T-helper 2 cell treated with Interferon-gamma antibody and Interleukin-4, amounts not matched to agents 5 μg/mL and 100 μg/mL, for 36 hours (primary cell): ENCODE data around the gene PPP1R3C.

Experiments
- DNase-seq: peaks from one replicate; pipeline ENCODE4 v3.0.0; 2021; ENCODE audit warnings: low spot score
- H3K27ac Mint-ChIP-seq: one replicate; pipeline ENCODE4 v1.8.0; 2021; ENCODE audit warnings: mild to moderate bottlenecking, mixed read lengths
- H3K27me3 Mint-ChIP-seq: one replicate; pipeline ENCODE4 v1.8.0; 2021; ENCODE audit warnings: low read depth, mixed read lengths
- H3K36me3 Mint-ChIP-seq: one replicate; pipeline ENCODE4 v1.8.0; 2021; ENCODE audit warnings: low read depth, mixed read lengths
- H3K4me1 Mint-ChIP-seq: one replicate; pipeline ENCODE4 v1.8.0; 2021; ENCODE audit warnings: low read depth, mixed read lengths
- H3K4me3 Mint-ChIP-seq: one replicate; pipeline ENCODE4 v1.8.0; 2022; ENCODE audit warnings: mild to moderate bottlenecking, moderate library complexity, mixed read lengths
- H3K9me3 Mint-ChIP-seq: one replicate; pipeline ENCODE4 v1.8.0; 2021; ENCODE audit warnings: mixed read lengths

Gene PPP1R3C

GRCh38 chr10:91632671-91633550 is at the start of gene PPP1R3C:
TSS of gene PPP1R3C (minus strand) at chr10:91633071. CDS start at chr10:91632969, 102 bp downstream.
- no peaks in the 10 kb centered on the region for H3K9me3 Mint-ChIP-seq
- peak within 1 kb of the TSS; percentile 69 for H3K4me3 Mint-ChIP-seq
- DNase-seq, result peak; percentile 62
- H3K36me3 Mint-ChIP-seq, result no peaks in the 10 kb centered on the region
- no peak within 1 kb of the TSS for H3K27ac Mint-ChIP-seq
- H3K27me3 Mint-ChIP-seq, result peaks cover 59% of the 10 kb centered on the region
- H3K4me1 Mint-ChIP-seq, result peaks cover 8% of the 10 kb centered on the region

DNA sequence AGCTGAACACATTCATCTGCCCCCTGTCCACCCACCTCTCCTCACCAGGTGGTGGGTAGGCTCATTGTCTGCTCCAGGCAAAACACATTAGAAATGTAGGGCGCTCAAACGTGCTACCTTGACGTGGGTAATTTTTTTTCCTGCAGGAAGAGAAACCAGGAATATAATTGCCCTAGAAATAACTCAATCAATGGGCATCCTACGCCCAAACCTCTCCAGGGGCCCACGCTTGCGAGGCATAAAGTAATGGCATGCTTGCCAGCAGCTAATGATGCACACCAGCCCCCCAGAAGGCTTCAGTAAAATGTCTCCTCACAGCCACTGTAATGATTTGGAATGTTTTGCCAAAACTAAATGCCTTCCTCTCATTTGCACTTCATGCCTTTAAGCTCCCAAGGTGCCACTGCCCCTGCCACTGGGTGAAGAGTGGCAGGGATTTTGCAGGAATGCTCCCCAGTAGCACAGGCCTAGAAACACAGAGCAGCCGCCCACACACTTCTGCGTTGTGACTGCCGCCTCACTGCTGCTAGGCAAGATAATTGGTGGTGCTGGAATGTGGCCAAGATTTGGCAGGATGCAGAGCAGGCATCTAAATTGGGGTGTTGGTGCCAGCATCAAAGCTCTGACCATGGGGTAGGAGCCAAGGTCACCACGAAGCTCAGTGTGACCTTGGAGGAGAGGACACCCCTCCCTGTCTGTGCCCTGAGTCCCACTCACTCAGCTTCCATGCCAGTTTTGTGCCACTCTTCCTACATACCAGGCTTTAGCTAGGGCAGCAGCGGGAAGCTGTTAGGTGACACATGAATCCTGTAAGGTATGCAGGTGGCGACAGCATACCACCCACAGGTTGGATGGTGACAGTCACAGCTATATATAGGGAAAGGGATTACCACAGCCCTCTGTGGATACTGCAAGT is 48.7 kb upstream of the PPP1R3C start:
- no peak for DNase-seq
- no peaks in the 10 kb centered on the region for H3K4me1 Mint-ChIP-seq
- no peak overlapping the region for H3K27ac Mint-ChIP-seq

GRCh38 chr10:91680487-91680886 is 47.6 kb upstream of the PPP1R3C start:
- no peaks in the 10 kb centered on the region for H3K36me3 Mint-ChIP-seq
- H3K4me3 Mint-ChIP-seq, result no peak overlapping the region
- no peak overlapping the region for H3K27ac Mint-ChIP-seq
- no peaks in the 10 kb centered on the region for H3K9me3 Mint-ChIP-seq
- DNase-seq, result no peak
- peaks cover 4% of the 10 kb centered on the region for H3K27me3 Mint-ChIP-seq
- no peaks in the 10 kb centered on the region for H3K4me1 Mint-ChIP-seq

More for the DNA sequence above, 48.7 kb upstream of the PPP1R3C start:
- no peak overlapping the region for H3K4me3 Mint-ChIP-seq
- H3K27me3 Mint-ChIP-seq, result peaks cover 5% of the 10 kb centered on the region
- H3K36me3 Mint-ChIP-seq, result no peaks in the 10 kb centered on the region
- no peaks in the 10 kb centered on the region for H3K9me3 Mint-ChIP-seq

DNA sequence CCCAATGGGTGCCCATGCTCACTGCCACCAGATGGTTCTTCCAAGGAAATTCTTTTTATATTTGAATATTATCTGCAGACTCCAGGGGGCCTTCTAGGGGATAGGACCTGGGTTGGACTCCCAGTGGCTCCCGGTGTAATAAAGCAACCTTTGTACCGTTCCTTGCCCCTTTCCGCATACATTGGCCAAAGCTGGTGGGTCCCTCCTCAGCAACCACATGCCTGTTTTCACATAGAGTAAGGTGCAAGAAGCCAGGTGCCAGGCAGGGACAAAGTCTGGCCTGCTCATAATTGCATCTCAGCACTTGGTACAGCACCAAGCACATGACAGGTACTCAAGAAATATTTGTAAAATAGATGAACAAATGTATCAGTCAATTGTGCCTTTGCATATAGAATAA is 46.4 kb upstream of the PPP1R3C start:
- no peaks in the 10 kb centered on the region for H3K36me3 Mint-ChIP-seq
- peaks cover 2% of the 10 kb centered on the region for H3K27me3 Mint-ChIP-seq
- H3K4me1 Mint-ChIP-seq, result no peaks in the 10 kb centered on the region
- H3K27ac Mint-ChIP-seq, result no peak overlapping the region
- no peak overlapping the region for H3K4me3 Mint-ChIP-seq
- DNase-seq, result no peak
- H3K9me3 Mint-ChIP-seq, result no peaks in the 10 kb centered on the region

GRCh38 chr10:91677911-91678310 is 45.0 kb upstream of the PPP1R3C start:
- Mint-ChIP-seq H3K4me3 (no peak overlapping the region), H3K9me3 (no peaks in the 10 kb centered on the region), H3K4me1 (no peaks in the 10 kb centered on the region), H3K36me3 (no peaks in the 10 kb centered on the region), H3K27ac (no peak overlapping the region), H3K27me3 (peaks cover 2% of the 10 kb centered on the region)
- no peak for DNase-seq

DNA sequence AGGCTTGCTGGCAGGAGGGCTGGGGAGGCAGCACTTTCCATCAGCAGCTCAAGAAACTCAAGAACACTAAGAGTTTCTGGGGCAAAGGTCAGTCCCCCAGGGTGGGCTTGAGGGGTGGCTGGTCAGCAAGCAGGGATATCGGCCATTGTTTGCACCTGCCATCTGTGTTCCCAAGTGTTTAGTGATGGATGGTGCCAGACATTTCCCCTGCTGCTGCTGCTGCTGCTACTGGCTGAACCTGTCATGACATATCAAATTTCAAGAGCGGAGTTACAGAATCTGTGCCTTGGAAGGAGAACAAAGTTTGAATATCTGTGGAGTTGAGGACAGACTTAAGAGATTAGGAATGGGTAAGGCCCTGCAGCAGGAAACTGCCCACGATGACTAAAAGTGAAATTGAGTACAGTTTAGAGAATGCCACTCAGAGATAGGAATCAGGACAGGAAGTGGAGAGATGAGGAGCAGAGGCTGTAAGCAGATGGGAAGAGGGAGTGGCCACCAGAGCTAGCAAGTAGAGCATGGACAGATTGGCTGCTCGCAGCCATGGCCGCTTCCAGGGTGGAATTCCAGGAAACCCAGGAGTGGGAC is 39.2 kb upstream of the PPP1R3C start:
- Mint-ChIP-seq H3K4me1 (peaks cover 9% of the 10 kb centered on the region), H3K36me3 (no peaks in the 10 kb centered on the region), H3K4me3 (peak overlapping the region; percentile 49), H3K9me3 (no peaks in the 10 kb centered on the region), H3K27me3 (peaks cover 8% of the 10 kb centered on the region), H3K27ac (no peak overlapping the region)
- DNase-seq, result peak; percentile 11

GRCh38 chr10:91668913-91669312 is 36.0 kb upstream of the PPP1R3C start:
- Mint-ChIP-seq H3K4me3 (no peak overlapping the region), H3K4me1 (peaks cover 9% of the 10 kb centered on the region), H3K9me3 (no peaks in the 10 kb centered on the region), H3K27ac (no peak overlapping the region), H3K27me3 (peaks cover 15% of the 10 kb centered on the region), H3K36me3 (no peaks in the 10 kb centered on the region)
- no peak for DNase-seq

DNA sequence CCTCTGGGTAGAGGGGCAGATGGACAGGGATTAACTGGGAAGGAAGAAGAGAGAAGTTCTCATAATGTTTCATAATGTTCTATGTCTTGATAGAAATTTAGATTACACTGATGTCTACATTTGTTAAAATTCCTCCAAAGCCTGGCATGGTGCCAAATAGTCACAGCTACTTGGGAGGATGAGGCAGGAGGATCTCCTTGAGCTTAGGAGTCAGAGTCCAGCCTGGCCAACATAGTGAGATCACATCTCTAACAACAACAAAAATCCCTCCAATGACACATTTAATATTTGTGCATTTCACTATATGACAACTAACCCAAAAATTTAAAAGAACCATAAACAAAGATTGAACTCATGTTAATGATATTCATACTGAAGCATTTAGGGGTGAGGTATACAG is 33.0 kb upstream of the PPP1R3C start:
- Mint-ChIP-seq H3K27ac (no peak overlapping the region), H3K36me3 (no peaks in the 10 kb centered on the region), H3K9me3 (no peaks in the 10 kb centered on the region), H3K4me1 (no peaks in the 10 kb centered on the region), H3K4me3 (no peak overlapping the region), H3K27me3 (peaks cover 22% of the 10 kb centered on the region)
- no peak for DNase-seq

- Mint-ChIP-seq H3K9me3 (no peaks in the 10 kb centered on the region), H3K4me3 (no peak overlapping the region), H3K36me3 (no peaks in the 10 kb centered on the region), H3K27ac (no peak overlapping the region), H3K27me3 (peaks cover 26% of the 10 kb centered on the region), H3K4me1 (no peaks in the 10 kb centered on the region)
- no peak for DNase-seq
Measured at GRCh38 chr10:91664426-91664825, 31.6 kb upstream of the PPP1R3C start.

DNA sequence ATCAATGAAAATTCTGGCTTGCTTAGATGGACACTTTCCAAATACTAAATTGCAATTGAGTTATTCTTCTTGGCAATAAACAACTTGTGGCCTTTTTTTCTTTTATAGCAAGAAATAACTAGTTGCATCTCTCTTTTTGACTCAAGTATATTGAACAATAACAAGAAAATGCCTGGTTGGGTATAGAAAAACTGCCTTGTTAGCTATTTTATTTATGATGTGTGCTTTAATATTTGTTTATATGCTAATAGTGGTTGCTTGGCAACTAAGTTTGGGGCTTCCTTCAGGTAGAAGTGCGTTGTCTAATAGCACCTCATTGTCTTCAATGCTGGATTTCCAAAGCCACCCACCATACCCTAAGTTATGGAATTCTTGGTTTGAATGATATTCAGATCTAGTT is 30.1 kb upstream of the PPP1R3C start:
- Mint-ChIP-seq H3K9me3 (no peaks in the 10 kb centered on the region), H3K36me3 (no peaks in the 10 kb centered on the region), H3K4me1 (no peaks in the 10 kb centered on the region), H3K4me3 (no peak overlapping the region), H3K27ac (no peak overlapping the region), H3K27me3 (peaks cover 23% of the 10 kb centered on the region)
- no peak for DNase-seq

DNA sequence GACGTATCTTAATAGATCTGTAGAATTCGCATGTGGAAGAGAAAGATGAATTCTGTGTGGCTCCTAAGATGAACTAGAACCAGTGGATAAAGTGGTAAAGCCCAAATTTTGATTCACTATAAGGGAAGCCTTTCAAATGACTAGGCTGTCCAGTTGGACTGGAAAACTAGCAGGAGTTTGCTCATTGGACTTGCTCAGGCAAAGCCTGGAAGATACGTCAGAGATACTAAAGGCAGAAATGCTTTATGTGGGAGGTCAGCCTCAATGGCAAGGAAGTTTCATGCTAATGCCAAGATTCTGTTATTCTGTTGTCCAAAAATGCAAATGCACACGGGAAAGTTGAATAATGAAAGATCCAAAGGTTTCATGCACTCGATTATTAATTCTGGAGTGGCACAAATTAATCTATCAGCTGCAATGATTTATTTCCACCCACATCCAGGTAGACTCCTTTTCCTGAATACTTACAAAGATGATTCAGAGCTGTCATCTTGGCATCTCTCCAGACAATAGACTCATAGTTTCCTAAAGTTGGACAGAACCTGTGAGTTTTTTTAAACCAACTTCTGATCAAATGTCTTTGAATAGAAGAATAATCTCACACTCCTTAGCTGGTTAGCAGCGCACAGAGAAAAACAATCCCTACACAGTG is 20.5 kb upstream of the PPP1R3C start:
- Mint-ChIP-seq H3K27ac (no peak overlapping the region), H3K36me3 (no peaks in the 10 kb centered on the region), H3K4me3 (no peak overlapping the region), H3K9me3 (no peaks in the 10 kb centered on the region), H3K4me1 (no peaks in the 10 kb centered on the region), H3K27me3 (peaks cover 7% of the 10 kb centered on the region)
- DNase-seq, result no peak

GRCh38 chr10:91652364-91652763 is 19.5 kb upstream of the PPP1R3C start:
- H3K9me3 Mint-ChIP-seq, result no peaks in the 10 kb centered on the region
- no peak for DNase-seq
- H3K4me3 Mint-ChIP-seq, result no peak overlapping the region
- H3K27me3 Mint-ChIP-seq, result peaks cover 11% of the 10 kb centered on the region
- H3K36me3 Mint-ChIP-seq, result no peaks in the 10 kb centered on the region
- no peaks in the 10 kb centered on the region for H3K4me1 Mint-ChIP-seq
- no peak overlapping the region for H3K27ac Mint-ChIP-seq

DNA sequence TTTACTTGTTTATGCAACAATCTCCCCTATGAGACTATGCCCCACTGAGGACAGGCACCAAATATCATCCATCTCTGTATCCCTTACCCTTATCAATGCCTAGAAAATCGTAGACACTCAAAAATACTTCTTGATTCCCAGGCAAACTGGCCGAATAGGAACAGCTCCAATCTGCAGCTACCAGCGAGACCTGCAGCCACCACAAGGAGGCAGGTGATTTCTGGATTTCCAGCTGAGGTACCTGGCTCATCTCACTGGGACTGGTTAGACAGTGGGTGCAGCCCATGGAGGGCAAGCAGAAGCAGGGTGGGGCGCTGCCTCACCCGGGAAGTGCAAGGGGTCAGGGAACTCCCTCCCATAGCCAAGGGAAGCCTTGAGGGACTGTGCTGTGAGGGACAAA is 10.8 kb upstream of the PPP1R3C start:
- Mint-ChIP-seq H3K27me3 (peaks cover 27% of the 10 kb centered on the region), H3K4me1 (no peaks in the 10 kb centered on the region), H3K9me3 (no peaks in the 10 kb centered on the region), H3K36me3 (no peaks in the 10 kb centered on the region), H3K4me3 (no peak overlapping the region), H3K27ac (no peak overlapping the region)
- DNase-seq, result no peak
